ENCODE data around the gene RNLS. TPM values are rescaled to one million over a fixed set of nuclear protein-coding genes. Genes with fewer than 3 reads are reported as not detected.

The RNLS gene
- total RNA-seq, 1 experiment from 2014 or later = 8.7 TPM

DNA sequence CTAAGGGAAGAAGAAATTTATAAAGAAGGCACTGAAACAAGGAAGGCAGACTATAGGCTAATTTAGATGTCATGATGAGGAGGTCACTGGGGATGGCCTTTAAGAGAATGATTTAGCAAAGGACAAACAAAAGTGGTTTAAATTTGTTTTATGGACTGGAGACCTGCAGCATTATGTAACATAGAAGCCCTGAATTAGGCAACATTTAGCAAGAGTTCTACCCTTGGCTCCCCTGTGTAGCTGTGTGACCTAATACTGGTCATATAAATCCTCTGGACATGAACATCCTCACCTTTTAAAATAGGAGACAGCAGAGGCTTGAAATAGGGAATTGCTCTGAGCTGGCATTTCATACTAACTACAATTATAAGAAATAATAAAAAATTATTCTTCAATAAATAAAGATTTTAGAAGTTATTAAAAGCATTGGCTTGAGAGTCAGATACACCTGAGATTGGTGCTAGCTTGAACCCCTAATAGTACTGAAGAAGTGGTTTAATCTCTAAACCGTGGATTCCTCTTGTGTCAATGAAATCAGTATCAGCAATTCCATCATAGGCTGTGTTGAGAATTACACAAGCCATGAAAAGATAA lies 48.9 kb downstream of the RNLS start (continued):
- TF ChIP-seq GABPB1 (CRISPR knock-in tag; IDR thresholded peaks at IDR 0.05) = no peak

DNA sequence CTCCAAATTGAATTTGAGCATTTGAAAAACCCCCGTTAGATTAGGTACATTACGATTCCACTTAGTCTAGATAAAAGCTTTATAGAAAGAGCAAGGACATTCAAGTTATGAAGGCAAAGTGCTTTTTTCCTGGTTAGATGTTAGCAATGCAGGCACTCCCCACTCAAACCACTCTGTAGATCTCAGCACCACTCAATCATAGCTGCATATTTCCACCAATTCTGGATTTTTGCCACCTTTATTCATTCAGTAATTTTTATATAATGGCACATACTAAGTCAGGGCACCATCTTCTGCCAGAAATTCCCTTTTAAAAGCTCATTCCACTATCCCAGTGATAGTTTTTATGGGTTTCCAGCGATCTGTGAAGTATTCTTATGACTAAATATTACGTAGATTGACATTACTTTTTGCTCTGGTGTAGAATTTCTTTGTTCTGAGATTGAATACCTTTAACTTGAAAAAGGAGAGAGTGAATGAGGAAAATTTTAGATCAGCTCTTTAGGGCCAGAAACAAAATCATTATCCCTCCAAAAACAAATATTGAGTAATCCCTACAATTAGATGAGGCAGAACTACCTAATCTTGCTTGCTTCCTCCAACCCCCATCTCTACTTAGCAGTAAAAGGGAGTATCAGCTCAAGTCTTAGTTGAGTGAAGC lies 51.6 kb downstream of the RNLS start:
- Mint-ChIP-seq H3K36me3 (no peaks in the 10 kb centered on the region), H3K4me1 (peaks cover 18% of the 10 kb centered on the region), H3K4me3 (no peak overlapping the region), H3K27ac (no peak overlapping the region), H3K9me3 (no peaks in the 10 kb centered on the region), H3K27me3 (ENCODE audit: low read depth) (no peaks in the 10 kb centered on the region)
- CTCF ChIA-PET = no interaction called here
- DNase-seq (ENCODE audit: low spot score) = no peak
- POLR2A ChIA-PET = no interaction called here
- TF ChIP-seq CREB1 (CRISPR knock-in tag; IDR thresholded peaks at IDR 0.05) = no peak
- no peak for TF ChIP-seq IRF1 (CRISPR knock-in tag; IDR thresholded peaks at IDR 0.05)
- no peak for TF ChIP-seq ZNF423 (CRISPR knock-in tag; IDR thresholded peaks at IDR 0.05)
- TF ChIP-seq, protein P1, sequence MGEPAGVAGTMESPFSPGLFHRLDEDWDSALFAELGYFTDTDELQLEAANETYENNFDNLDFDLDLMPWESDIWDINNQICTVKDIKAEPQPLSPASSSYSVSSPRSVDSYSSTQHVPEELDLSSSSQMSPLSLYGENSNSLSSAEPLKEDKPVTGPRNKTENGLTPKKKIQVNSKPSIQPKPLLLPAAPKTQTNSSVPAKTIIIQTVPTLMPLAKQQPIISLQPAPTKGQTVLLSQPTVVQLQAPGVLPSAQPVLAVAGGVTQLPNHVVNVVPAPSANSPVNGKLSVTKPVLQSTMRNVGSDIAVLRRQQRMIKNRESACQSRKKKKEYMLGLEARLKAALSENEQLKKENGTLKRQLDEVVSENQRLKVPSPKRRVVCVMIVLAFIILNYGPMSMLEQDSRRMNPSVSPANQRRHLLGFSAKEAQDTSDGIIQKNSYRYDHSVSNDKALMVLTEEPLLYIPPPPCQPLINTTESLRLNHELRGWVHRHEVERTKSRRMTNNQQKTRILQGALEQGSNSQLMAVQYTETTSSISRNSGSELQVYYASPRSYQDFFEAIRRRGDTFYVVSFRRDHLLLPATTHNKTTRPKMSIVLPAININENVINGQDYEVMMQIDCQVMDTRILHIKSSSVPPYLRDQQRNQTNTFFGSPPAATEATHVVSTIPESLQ (CRISPR knock-in tag; IDR thresholded peaks at IDR 0.05) = no peak
- no peak for TF ChIP-seq SP1 (CRISPR knock-in tag; conservative IDR thresholded peaks at IDR 0.05)
- TF ChIP-seq SMAD4 (CRISPR knock-in tag; IDR thresholded peaks at IDR 0.05) = no peak
- TF ChIP-seq AFF4 (CRISPR knock-in tag; IDR thresholded peaks at IDR 0.05; ENCODE audit: borderline replicate concordance) = no peak
- TF ChIP-seq CBFB (CRISPR knock-in tag; IDR thresholded peaks at IDR 0.05; ENCODE audit: low read depth) = no peak
- TF ChIP-seq OVOL2 (CRISPR knock-in tag; IDR thresholded peaks at IDR 0.05; ENCODE audit: borderline replicate concordance) = no peak
- TF ChIP-seq, protein P2, sequence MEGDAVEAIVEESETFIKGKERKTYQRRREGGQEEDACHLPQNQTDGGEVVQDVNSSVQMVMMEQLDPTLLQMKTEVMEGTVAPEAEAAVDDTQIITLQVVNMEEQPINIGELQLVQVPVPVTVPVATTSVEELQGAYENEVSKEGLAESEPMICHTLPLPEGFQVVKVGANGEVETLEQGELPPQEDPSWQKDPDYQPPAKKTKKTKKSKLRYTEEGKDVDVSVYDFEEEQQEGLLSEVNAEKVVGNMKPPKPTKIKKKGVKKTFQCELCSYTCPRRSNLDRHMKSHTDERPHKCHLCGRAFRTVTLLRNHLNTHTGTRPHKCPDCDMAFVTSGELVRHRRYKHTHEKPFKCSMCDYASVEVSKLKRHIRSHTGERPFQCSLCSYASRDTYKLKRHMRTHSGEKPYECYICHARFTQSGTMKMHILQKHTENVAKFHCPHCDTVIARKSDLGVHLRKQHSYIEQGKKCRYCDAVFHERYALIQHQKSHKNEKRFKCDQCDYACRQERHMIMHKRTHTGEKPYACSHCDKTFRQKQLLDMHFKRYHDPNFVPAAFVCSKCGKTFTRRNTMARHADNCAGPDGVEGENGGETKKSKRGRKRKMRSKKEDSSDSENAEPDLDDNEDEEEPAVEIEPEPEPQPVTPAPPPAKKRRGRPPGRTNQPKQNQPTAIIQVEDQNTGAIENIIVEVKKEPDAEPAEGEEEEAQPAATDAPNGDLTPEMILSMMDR (IDR thresholded peaks at IDR 0.05) = no peak
- no peak for ATAC-seq

- Mint-ChIP-seq H3K27me3 (ENCODE audit: low read depth) (no peaks in the 10 kb centered on the region), H3K9me3 (no peaks in the 10 kb centered on the region), H3K27ac (no peak overlapping the region), H3K4me3 (no peak overlapping the region), H3K36me3 (no peaks in the 10 kb centered on the region), H3K4me1 (peaks cover 22% of the 10 kb centered on the region)
- DNase-seq (ENCODE audit: low spot score) = no peak
- ChIA-PET CTCF (no interaction called here), POLR2A (no interaction called here)
- TF ChIP-seq ATF3 (CRISPR knock-in tag; conservative IDR thresholded peaks at IDR 0.05) (no peak), NR2C2 (CRISPR knock-in tag; IDR thresholded peaks at IDR 0.05) (no peak)
- TF ChIP-seq, protein P3, sequence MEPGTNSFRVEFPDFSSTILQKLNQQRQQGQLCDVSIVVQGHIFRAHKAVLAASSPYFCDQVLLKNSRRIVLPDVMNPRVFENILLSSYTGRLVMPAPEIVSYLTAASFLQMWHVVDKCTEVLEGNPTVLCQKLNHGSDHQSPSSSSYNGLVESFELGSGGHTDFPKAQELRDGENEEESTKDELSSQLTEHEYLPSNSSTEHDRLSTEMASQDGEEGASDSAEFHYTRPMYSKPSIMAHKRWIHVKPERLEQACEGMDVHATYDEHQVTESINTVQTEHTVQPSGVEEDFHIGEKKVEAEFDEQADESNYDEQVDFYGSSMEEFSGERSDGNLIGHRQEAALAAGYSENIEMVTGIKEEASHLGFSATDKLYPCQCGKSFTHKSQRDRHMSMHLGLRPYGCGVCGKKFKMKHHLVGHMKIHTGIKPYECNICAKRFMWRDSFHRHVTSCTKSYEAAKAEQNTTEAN (CRISPR knock-in tag; IDR thresholded peaks at IDR 0.05) = no peak
- ATAC-seq = no peak
Measured at GRCh38 chr10:88530629-88531391, 52.3 kb downstream of the RNLS start.

Data from WTC11 (cell line).